NCI-H226 (cell line): Measurements from ENCODE around the gene PPP2R5C.
"Not testable (repeated sequence)": the region's sequence is repeated elsewhere in the genome, so short reads cannot be mapped to it uniquely, and the experiment has no call there.

Experiments used
- DNase-seq: peaks from one replicate; pipeline ENCODE4 v3.0.0-alpha.2; 2015

Gene PPP2R5C

DNA sequence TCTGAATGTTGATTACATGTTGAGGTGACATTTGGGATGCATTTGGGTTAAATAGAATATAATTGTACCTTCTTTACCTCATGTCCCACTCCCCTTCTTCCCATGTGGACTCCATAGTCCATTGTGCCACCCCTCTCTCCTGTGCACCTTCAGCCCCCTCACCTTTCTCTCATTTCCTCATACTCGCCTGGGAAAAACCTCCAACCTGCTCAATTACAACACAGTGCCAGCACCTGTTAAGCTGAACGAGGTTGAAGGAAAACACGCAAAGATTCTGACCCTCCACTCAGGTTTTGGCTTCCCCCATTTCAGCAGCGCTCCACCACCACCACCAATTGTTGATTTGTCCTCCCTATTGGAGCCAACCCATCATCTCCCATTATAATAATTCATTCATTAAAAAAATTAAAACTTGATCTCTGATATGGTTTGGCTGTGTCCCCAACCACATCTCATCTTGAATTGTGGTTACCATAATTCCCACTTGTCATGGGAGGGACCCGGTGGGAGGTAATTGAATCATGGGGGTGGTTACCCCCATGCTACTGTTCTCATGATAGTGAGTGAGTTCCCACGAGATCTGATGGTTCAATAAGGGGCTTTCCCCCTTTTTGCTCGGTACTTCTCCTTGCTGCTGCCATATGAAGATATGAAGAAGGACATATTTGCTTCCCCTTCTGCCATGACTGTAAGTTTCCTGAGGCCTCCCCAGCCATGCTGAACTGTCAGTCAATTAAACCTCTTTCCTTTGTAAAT lies 33.7 kb upstream of the PPP2R5C start:
- DNase-seq: no peak

DNA sequence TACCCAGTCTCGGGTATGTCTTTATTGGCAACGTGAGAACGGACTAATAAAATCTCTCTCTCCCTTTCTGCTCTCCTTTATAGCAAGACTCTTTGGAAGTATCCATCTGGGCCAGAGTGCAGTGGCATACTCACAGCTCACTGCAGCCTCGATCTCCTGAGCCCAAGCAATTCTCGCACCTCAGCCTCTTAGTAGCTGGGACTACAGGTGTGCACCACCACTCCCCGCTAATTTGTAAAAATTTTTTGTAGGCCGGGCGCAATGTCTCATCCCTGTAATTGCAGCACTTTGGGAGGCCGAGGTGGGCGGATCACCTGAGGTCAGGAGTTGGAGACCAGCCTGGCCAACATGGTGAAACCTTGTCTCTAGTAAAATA lies 33.2 kb upstream of the PPP2R5C start:
- DNase-seq: no peak

DNA sequence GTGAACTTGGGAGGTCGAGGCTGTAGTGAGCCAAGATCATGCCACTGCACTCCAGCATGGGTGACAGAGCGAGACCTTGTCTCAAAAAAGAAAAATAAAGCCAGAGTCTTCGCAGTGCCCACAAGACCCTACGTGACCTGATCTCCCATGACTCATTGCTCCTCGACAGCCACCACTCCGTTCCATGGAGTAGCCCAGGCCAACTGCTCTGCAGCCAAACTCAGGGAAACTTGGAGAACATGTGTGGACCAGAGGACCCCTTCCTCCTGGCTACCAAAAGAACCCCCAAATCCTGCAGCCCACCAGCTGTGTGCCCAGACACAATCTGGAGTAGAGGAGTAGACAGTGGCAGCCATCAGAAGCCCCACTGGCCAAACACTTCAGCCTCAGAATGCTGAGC lies 32.1 kb upstream of the PPP2R5C start:
- no peak for DNase-seq

GRCh38 chr14:101730157-101730556 lies 31.4 kb upstream of the PPP2R5C start:
- DNase-seq: not testable (repeated sequence)

- no peak for DNase-seq
Observed at GRCh38 chr14:101730626-101731186, 30.8 kb upstream of the PPP2R5C start.

GRCh38 chr14:101731187-101732080 lies 30.1 kb upstream of the PPP2R5C start:
- DNase-seq: peak; percentile 85

DNA sequence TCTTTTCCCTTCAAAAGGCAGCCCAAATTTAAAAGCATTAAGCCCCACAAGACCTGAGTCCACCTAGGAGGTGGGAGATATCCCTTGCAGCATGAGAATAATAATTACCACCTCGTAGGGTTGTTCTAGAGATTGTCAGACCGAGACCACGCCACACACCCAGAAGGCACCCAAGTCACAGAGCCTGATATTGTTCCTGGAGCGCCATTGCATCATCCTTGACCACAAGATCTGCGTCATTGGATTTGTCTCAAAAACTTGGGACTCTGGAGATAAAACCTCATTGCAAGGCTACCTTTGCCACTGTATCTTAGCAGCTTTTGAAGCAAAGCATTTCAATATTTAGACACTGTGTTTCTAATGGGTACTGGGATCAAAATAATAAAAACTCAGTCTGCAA lies 29.4 kb upstream of the PPP2R5C start:
- DNase-seq: no peak

DNA sequence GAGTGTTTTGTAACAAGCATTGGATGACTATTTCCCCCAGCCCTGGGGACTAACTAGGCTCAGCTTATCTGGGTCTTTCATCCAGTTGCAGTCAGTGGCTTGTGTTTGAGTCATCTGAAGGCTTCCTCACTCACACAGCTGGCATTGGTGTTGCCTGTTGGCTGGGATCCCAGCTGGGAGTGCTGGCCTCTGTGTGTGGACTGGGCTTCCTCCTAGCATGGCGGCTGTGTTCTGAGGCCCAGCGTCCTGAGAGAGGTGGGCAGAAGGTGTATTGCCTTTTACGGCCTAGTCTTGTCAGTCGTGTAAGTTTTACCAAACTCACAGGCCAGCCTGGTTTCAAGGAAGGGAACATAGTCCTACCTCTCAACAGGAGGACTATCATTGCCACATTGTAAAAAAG lies 28.3 kb upstream of the PPP2R5C start:
- peak; percentile 10 for DNase-seq

DNA sequence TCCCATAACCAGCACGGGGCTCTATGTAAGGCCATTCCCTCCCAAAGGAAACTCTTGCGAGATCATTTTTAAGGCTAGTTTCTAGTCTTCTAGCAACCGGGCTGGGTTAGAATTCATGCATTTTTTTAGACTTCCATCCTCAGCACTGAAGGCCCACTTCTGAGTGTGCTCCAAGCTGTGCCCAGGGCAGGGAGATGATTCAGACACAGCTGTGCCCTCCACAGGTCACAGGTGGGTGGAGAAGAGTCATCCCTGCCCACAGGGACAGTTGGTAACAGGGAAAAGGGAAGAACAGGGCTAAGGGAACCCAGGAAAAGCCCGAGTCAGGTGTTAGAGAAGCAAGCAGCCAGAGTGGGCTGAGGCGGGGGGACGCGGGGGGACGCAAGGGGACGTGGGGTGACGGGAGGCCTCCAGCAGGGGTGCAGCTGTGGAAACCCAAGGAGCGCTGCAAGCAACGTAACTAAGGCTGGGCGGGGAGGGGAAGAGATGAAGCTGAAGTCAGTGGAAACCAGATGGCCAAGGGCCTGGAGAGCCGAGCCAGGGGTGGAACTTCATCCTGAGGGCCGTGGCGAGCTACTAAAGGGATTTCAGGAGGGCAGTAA lies 27.2 kb upstream of the PPP2R5C start:
- no peak for DNase-seq

- no peak for DNase-seq
Observed at GRCh38 chr14:101735453-101735852, 26.1 kb upstream of the PPP2R5C start.

GRCh38 chr14:101736071-101736470 lies 25.4 kb upstream of the PPP2R5C start:
- no peak for DNase-seq

GRCh38 chr14:101736585-101736984 lies 24.9 kb upstream of the PPP2R5C start:
- no peak for DNase-seq

GRCh38 chr14:101737414-101738339 lies 23.8 kb upstream of the PPP2R5C start:
- DNase-seq: no peak

GRCh38 chr14:101738703-101739320 lies 22.7 kb upstream of the PPP2R5C start:
- DNase-seq: no peak

- no peak for DNase-seq
Observed at GRCh38 chr14:101739446-101740141, 21.9 kb upstream of the PPP2R5C start.

GRCh38 chr14:101740981-101741380 lies 20.5 kb upstream of the PPP2R5C start:
- no peak for DNase-seq

DNA sequence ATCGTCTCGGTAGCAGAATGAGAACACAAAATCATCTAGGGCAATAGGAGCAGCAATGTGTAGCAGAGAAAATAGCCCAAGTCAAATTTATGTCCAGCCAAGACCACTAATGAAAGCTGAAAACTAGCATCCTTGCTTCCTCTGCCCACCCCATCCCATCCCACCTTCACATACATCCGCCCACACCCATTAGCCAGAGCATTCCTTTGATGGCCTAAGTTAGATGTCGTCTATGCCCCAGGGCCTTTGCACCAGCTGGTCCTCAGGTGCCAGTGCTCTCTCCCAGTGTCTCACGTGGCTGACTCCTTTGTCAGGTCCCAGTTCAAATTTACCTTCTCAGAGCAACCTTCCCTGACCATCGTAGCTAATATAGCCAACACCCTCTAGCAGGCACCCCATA lies 17.8 kb upstream of the PPP2R5C start:
- DNase-seq: no peak

DNA sequence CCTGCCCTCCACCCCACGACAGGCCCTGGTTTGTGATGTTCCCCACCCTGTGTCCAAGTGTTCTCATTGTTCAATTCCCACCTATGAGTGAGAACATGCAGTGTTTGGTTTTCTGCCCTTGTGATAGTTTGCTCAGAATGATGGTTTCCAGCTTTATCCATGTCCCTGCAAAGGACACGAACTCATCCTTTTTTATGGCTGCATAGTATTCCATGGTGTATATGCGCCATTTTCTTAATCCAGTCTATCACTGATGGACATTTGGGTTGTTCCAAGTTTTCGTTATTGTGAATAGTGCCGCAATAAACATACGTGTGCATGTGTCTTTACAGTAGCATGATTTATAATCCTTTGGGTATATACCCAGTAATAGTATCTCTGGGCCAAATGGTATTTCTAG lies 17.1 kb upstream of the PPP2R5C start:
- not testable (repeated sequence) for DNase-seq

GRCh38 chr14:101749756-101750155 lies 11.8 kb upstream of the PPP2R5C start:
- not testable (repeated sequence) for DNase-seq

DNA sequence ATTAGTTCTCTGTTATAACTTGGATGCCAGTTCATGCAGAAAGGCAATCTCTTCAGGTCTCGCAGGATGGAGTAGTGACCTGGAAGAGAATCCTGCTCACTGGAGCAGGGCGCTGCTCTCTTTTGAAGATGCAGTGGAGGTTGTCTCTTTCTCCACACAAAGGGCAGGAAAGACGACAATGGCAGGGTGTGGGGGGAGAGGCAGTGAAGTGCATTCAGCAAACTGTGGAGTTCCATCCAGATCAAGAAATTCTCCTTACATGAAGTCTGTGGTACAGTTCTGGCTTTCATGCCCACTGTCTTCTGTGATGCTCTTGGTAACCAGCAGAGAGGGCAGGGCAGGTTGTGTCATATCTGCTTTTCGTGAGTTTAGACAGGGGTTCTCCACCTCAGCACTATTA lies 6.6 kb upstream of the PPP2R5C start:
- DNase-seq: no peak
